ENCODE data around the gene XPOT.

Gene XPOT

DNA sequence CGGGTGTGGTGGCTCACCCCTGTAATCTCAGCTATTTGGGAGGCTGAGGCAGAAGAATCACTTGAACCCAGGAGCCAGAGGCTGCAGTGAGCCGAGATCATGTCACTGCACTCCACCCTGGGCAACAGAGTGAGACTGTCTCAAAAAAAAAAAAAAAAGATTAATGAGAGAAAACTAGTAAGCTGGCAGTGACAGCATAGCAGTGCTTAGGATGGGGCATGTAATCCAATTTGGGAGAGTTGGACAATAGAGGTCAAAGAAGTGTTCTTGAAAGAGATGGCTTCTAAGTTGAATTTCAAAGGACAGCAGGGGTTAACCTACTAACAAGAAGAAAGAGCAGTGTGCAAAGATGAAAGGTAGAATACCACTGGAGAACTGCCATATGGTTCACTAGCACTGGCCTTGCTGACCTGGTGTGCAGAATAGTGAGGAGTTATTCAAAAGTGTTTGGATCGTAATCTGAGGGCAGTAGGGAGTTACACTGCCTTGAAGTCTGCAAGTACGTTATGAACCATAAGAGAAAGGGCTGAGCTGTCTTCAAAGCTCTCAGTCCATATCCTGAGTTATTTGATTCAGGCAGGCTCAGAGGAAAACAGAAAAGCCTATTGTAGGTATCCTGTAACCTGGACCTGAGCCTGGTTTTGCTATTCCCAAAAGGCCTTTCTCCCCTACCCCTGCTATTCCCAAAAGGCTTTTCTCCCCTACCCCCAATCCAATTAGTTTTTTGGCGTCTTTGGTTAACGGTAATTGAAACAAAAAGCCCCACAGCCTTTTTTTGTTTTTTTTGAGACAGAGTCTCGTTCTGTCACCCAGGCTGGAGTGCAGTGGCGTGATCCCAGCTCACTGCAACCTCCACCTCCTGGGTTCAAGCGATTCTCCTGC, 3.4 kb downstream of the XPOT start:
- no peaks in the 10 kb centered on the region for H3K9me2 ChIP-seq (ENCODE audit: low read depth, low read length)
- no peak overlapping the region for H3K4me3 ChIP-seq (ENCODE audit: low read depth, low read length, poor library complexity, severe bottlenecking)
- peaks cover 20% of the 10 kb centered on the region for H3K4me1 ChIP-seq (ENCODE audit: insufficient read depth, low read length, severe bottlenecking)
- no peaks in the 10 kb centered on the region; the same call in 1 of the 2 replicates for H3F3A ChIP-seq (ENCODE audit: insufficient read depth, low read length)
- no peak overlapping the region for H2AFZ ChIP-seq (ENCODE audit: low read length)
- no peaks in the 10 kb centered on the region for H3K9me3 ChIP-seq (ENCODE audit: low read length)
- H3K4me2 ChIP-seq (ENCODE audit: low read length), result no peak overlapping the region
- no peaks in the 10 kb centered on the region for H3K27me3 ChIP-seq (ENCODE audit: insufficient read depth, low read length)
- no peaks in the 10 kb centered on the region for H4K20me1 ChIP-seq (ENCODE audit: insufficient read depth, low read length)
- H3K27ac ChIP-seq (ENCODE audit: low read depth, low read length, poor library complexity, severe bottlenecking), result no peak overlapping the region
- peaks cover 35% of the 10 kb centered on the region for H3K36me3 ChIP-seq (ENCODE audit: insufficient read depth, low read length)
- H3K79me2 ChIP-seq (ENCODE audit: insufficient read depth, low read length), result peaks cover 41% of the 10 kb centered on the region
- no peak for TF ChIP-seq EZH2 (IDR thresholded peaks at IDR 0.05; ENCODE audit: borderline replicate concordance, low read length)
- TF ChIP-seq, protein P1, sequence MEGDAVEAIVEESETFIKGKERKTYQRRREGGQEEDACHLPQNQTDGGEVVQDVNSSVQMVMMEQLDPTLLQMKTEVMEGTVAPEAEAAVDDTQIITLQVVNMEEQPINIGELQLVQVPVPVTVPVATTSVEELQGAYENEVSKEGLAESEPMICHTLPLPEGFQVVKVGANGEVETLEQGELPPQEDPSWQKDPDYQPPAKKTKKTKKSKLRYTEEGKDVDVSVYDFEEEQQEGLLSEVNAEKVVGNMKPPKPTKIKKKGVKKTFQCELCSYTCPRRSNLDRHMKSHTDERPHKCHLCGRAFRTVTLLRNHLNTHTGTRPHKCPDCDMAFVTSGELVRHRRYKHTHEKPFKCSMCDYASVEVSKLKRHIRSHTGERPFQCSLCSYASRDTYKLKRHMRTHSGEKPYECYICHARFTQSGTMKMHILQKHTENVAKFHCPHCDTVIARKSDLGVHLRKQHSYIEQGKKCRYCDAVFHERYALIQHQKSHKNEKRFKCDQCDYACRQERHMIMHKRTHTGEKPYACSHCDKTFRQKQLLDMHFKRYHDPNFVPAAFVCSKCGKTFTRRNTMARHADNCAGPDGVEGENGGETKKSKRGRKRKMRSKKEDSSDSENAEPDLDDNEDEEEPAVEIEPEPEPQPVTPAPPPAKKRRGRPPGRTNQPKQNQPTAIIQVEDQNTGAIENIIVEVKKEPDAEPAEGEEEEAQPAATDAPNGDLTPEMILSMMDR (IDR thresholded peaks at IDR 0.05; ENCODE audit: low read length), result no peak
- no peak overlapping the region for H3K9ac ChIP-seq (ENCODE audit: low read length)

DNA sequence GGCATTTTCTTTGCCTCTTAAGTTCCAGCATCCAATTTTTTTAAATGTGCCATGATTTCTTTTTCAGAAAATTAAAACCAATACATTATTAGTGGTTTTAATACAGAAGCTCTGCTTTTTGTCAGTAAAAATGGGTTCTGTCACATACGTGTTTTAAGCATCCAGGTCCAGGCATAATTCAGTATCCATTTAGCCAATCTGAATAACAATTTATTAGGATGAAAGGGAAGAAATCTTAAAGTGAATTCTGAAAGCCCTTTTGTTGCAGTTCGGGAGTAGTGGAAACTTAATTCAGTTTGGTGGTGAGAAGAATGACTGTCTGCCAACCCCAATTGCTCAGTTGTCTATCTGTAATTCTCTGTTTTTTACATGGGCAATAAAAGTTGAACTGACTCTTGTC, 7.2 kb downstream of the XPOT start:
- no peak overlapping the region for H2AFZ ChIP-seq (ENCODE audit: low read length)
- no peaks in the 10 kb centered on the region; the same call in 1 of the 2 replicates for H3F3A ChIP-seq (ENCODE audit: insufficient read depth, low read length)
- no peak overlapping the region for H3K4me2 ChIP-seq (ENCODE audit: low read length)
- TF ChIP-seq, protein P1 (IDR thresholded peaks at IDR 0.05; ENCODE audit: low read length), result no peak
- no peak for TF ChIP-seq EZH2 (IDR thresholded peaks at IDR 0.05; ENCODE audit: borderline replicate concordance, low read length)
- H3K4me3 ChIP-seq (ENCODE audit: low read depth, low read length, poor library complexity, severe bottlenecking), result no peak overlapping the region
- peaks cover 8% of the 10 kb centered on the region for H3K4me1 ChIP-seq (ENCODE audit: insufficient read depth, low read length, severe bottlenecking)
- no peaks in the 10 kb centered on the region for H4K20me1 ChIP-seq (ENCODE audit: insufficient read depth, low read length)
- no peaks in the 10 kb centered on the region for H3K27me3 ChIP-seq (ENCODE audit: insufficient read depth, low read length)
- H3K9me2 ChIP-seq (ENCODE audit: low read depth, low read length), result no peaks in the 10 kb centered on the region
- peaks cover 72% of the 10 kb centered on the region for H3K36me3 ChIP-seq (ENCODE audit: insufficient read depth, low read length)
- no peak overlapping the region for H3K9ac ChIP-seq (ENCODE audit: low read length)
- H3K79me2 ChIP-seq (ENCODE audit: insufficient read depth, low read length), result peaks cover 28% of the 10 kb centered on the region
- no peak overlapping the region for H3K27ac ChIP-seq (ENCODE audit: low read depth, low read length, poor library complexity, severe bottlenecking)
- H3K9me3 ChIP-seq (ENCODE audit: low read length), result no peaks in the 10 kb centered on the region

DNA sequence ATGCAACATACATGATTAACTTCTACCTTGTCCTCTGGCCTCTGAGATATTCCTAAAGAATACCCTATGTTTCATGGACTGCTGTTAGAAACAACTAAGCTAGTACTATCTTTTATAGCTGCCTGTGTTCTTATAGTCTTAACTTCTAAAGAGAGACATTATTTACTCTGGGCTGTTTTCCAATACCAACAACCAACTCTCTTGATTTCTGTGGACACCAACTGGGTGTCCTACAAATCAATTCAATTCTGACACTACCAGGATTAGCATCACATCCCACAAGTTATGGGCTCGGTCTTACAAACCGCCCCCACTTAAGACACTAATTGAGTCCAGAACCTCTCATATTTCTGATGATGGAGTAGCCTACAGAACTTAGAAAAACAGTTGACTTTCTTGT, 8.3 kb downstream of the XPOT start:
- TF ChIP-seq, protein P1 (IDR thresholded peaks at IDR 0.05; ENCODE audit: low read length), result no peak
- TF ChIP-seq EZH2 (IDR thresholded peaks at IDR 0.05; ENCODE audit: borderline replicate concordance, low read length), result no peak
- H3K9me3 ChIP-seq (ENCODE audit: low read length), result no peaks in the 10 kb centered on the region
- H3K27me3 ChIP-seq (ENCODE audit: insufficient read depth, low read length), result no peaks in the 10 kb centered on the region
- no peak overlapping the region for H3K4me2 ChIP-seq (ENCODE audit: low read length)
- peaks cover 18% of the 10 kb centered on the region for H3K79me2 ChIP-seq (ENCODE audit: insufficient read depth, low read length)
- no peaks in the 10 kb centered on the region for H3K9me2 ChIP-seq (ENCODE audit: low read depth, low read length)
- no peak overlapping the region for H3K9ac ChIP-seq (ENCODE audit: low read length)
- H3K27ac ChIP-seq (ENCODE audit: low read depth, low read length, poor library complexity, severe bottlenecking), result no peak overlapping the region
- H3K4me1 ChIP-seq (ENCODE audit: insufficient read depth, low read length, severe bottlenecking), result no peaks in the 10 kb centered on the region
- H2AFZ ChIP-seq (ENCODE audit: low read length), result no peak overlapping the region
- no peak overlapping the region for H3K4me3 ChIP-seq (ENCODE audit: low read depth, low read length, poor library complexity, severe bottlenecking)
- H4K20me1 ChIP-seq (ENCODE audit: insufficient read depth, low read length), result no peaks in the 10 kb centered on the region
- no peaks in the 10 kb centered on the region; the same call in 1 of the 2 replicates for H3F3A ChIP-seq (ENCODE audit: insufficient read depth, low read length)
- peaks cover 82% of the 10 kb centered on the region for H3K36me3 ChIP-seq (ENCODE audit: insufficient read depth, low read length)

All from OCI-LY1 (cell line).